ENCODE measurements around the gene SCRG1. TPM values are rescaled to one million over a fixed set of nuclear protein-coding genes. Genes with fewer than 3 reads are reported as not detected.

The SCRG1 gene
- total RNA-seq, 1 donor: 7.6 TPM

DNA sequence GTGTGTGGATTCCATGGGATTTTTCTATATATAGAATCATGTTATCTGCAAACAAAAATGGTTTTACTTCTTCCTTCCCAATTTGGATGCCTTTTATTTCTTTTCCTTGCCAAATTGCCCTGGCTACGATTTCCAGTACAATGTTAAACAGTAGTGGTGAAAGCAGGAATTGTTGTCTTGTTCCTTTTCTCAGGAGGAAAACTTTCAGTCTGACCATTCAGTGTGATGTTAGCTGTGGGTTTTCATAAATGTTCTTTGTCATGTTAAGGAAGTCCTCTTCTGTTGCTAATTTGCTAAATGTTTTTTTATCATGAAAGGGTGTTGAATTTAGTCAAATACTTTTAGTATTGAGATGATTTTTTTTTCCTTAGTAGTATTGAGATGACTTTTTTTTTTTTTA is 17.3 kb downstream of the SCRG1 start:
- TF ChIP-seq, protein P1, sequence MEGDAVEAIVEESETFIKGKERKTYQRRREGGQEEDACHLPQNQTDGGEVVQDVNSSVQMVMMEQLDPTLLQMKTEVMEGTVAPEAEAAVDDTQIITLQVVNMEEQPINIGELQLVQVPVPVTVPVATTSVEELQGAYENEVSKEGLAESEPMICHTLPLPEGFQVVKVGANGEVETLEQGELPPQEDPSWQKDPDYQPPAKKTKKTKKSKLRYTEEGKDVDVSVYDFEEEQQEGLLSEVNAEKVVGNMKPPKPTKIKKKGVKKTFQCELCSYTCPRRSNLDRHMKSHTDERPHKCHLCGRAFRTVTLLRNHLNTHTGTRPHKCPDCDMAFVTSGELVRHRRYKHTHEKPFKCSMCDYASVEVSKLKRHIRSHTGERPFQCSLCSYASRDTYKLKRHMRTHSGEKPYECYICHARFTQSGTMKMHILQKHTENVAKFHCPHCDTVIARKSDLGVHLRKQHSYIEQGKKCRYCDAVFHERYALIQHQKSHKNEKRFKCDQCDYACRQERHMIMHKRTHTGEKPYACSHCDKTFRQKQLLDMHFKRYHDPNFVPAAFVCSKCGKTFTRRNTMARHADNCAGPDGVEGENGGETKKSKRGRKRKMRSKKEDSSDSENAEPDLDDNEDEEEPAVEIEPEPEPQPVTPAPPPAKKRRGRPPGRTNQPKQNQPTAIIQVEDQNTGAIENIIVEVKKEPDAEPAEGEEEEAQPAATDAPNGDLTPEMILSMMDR (IDR thresholded peaks at IDR 0.05; ENCODE audit: extremely low read depth, low read depth, low read length): no peak
- no peak overlapping the region for H3K27ac ChIP-seq (ENCODE audit: low read depth, low read length)
- no peaks in the 10 kb centered on the region for H3K79me2 ChIP-seq (ENCODE audit: insufficient read depth, low read length)
- H2AFZ ChIP-seq (ENCODE audit: low read length): no peak overlapping the region
- peaks cover 7% of the 10 kb centered on the region for H3K36me3 ChIP-seq (ENCODE audit: insufficient read depth, low read length)
- no peak overlapping the region for H3K4me3 ChIP-seq (ENCODE audit: insufficient read depth, low read length)
- H3K4me2 ChIP-seq (ENCODE audit: insufficient read depth, low read length): no peak overlapping the region
- H3K4me1 ChIP-seq (ENCODE audit: insufficient read depth, low read length): no peaks in the 10 kb centered on the region
- no peaks in the 10 kb centered on the region for H3K9me3 ChIP-seq (ENCODE audit: low read depth, low read length)
- no peaks in the 10 kb centered on the region for H4K20me1 ChIP-seq (ENCODE audit: insufficient read depth, low read length)
- no peak for DNase-seq (ENCODE audit: insufficient read length, low spot score, missing footprints)
- H3K27me3 ChIP-seq (ENCODE audit: insufficient read depth, low read length): no peaks in the 10 kb centered on the region

DNA sequence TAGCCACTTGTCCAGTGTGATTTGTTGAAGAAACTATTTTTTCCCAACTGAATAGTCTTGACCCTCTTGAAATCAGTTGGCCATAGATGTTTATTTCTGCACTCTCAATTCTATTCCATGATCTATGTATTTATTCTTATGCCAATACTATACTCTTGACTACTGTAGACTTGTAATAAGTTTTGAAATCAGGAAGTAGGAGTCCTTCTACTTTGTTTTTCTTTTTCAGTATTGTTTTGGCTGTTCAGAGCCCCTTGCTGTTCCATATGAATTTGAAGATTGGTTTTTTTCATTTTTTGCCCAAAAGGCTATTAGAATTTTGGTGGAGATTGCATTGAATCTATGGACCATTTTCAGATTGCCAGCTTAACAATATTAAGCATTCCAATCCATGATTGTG is 17.9 kb downstream of the SCRG1 start:
- no peak overlapping the region for H3K4me2 ChIP-seq (ENCODE audit: insufficient read depth, low read length)
- no peak overlapping the region for H3K27ac ChIP-seq (ENCODE audit: low read depth, low read length)
- TF ChIP-seq, protein P1 (IDR thresholded peaks at IDR 0.05; ENCODE audit: extremely low read depth, low read depth, low read length): no peak
- no peak overlapping the region for H2AFZ ChIP-seq (ENCODE audit: low read length)
- H3K9me3 ChIP-seq (ENCODE audit: low read depth, low read length): no peaks in the 10 kb centered on the region
- no peak overlapping the region for H3K4me3 ChIP-seq (ENCODE audit: insufficient read depth, low read length)
- H3K79me2 ChIP-seq (ENCODE audit: insufficient read depth, low read length): peaks cover under 1% of the 10 kb centered on the region
- no peak for DNase-seq (ENCODE audit: insufficient read length, low spot score, missing footprints)
- peaks cover 12% of the 10 kb centered on the region for H3K36me3 ChIP-seq (ENCODE audit: insufficient read depth, low read length)
- H4K20me1 ChIP-seq (ENCODE audit: insufficient read depth, low read length): no peaks in the 10 kb centered on the region
- H3K27me3 ChIP-seq (ENCODE audit: insufficient read depth, low read length): no peaks in the 10 kb centered on the region
- no peaks in the 10 kb centered on the region for H3K4me1 ChIP-seq (ENCODE audit: insufficient read depth, low read length)

DNA sequence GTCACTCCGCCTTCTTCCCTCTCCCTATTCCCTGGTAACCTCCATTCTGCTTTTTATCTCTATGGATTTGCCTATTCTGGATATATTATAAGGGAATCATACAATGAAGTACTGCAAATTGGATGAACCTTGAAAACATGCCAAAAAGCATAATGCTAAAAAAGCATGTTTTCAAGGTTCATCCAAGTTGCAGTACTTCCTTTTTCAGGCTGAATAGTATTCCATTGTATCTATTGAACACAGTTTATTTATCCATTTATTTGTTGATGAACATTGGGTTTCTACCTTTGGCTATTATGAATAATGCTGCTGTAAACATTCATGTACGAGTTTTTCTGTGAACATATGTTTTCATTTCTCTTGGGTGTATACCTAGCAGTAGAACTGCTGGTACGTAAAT is 19.0 kb downstream of the SCRG1 start:
- Histone ChIP-seq H3K27ac (ENCODE audit: low read depth, low read length) (no peak overlapping the region), H3K4me1 (ENCODE audit: insufficient read depth, low read length) (no peaks in the 10 kb centered on the region), H2AFZ (ENCODE audit: low read length) (no peak overlapping the region), H3K4me3 (ENCODE audit: insufficient read depth, low read length) (no peak overlapping the region), H3K9me3 (ENCODE audit: low read depth, low read length) (no peaks in the 10 kb centered on the region), H3K27me3 (ENCODE audit: insufficient read depth, low read length) (no peaks in the 10 kb centered on the region), H3K79me2 (ENCODE audit: insufficient read depth, low read length) (peaks cover 6% of the 10 kb centered on the region), H4K20me1 (ENCODE audit: insufficient read depth, low read length) (no peaks in the 10 kb centered on the region), H3K36me3 (ENCODE audit: insufficient read depth, low read length) (peaks cover 17% of the 10 kb centered on the region), H3K4me2 (ENCODE audit: insufficient read depth, low read length) (no peak overlapping the region)
- DNase-seq (ENCODE audit: insufficient read length, low spot score, missing footprints): no peak
- TF ChIP-seq, protein P1 (IDR thresholded peaks at IDR 0.05; ENCODE audit: extremely low read depth, low read depth, low read length): no peak

DNA sequence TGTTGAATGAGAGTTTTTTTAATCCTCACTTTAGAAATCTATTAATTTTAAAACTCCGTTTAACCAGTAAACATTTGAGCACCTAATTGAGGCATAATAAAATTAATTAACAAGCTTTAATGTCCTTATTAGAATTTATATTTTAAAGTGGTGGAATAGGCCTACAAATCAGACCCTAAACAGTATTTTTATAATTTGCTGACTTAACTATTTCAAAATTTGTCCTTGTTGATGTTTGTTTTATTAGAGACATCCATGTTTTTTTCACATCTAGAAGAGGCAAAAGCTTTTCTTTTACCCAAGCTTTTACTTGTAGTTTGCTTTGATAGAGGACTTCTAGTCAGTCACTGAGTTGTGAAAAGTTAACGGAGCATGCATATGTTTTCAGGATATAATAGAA is 24.3 kb downstream of the SCRG1 start:
- Histone ChIP-seq H3K27me3 (ENCODE audit: insufficient read depth, low read length) (no peaks in the 10 kb centered on the region), H4K20me1 (ENCODE audit: insufficient read depth, low read length) (peaks cover 4% of the 10 kb centered on the region), H3K4me3 (ENCODE audit: insufficient read depth, low read length) (no peak overlapping the region), H2AFZ (ENCODE audit: low read length) (no peak overlapping the region), H3K36me3 (ENCODE audit: insufficient read depth, low read length) (peaks cover 17% of the 10 kb centered on the region), H3K4me1 (ENCODE audit: insufficient read depth, low read length) (peaks cover 6% of the 10 kb centered on the region), H3K4me2 (ENCODE audit: insufficient read depth, low read length) (no peak overlapping the region), H3K9me3 (ENCODE audit: low read depth, low read length) (no peaks in the 10 kb centered on the region), H3K79me2 (ENCODE audit: insufficient read depth, low read length) (peaks cover 41% of the 10 kb centered on the region), H3K27ac (ENCODE audit: low read depth, low read length) (no peak overlapping the region)
- TF ChIP-seq, protein P1 (IDR thresholded peaks at IDR 0.05; ENCODE audit: extremely low read depth, low read depth, low read length): no peak
- DNase-seq (ENCODE audit: insufficient read length, low spot score, missing footprints): no peak
